GM12878 (cell line): Measurements from ENCODE around the gene DET1. TPM values are rescaled to one million over a fixed set of nuclear protein-coding genes. Genes with fewer than 3 reads are reported as not detected.

Experiments
- ATAC-seq: fragments of 200-7000 bp; cut with Tn5 transposase; 3 replicates; pipeline ENCODE4 v1.9.1; 2020; ENCODE audit warnings: mild to moderate bottlenecking, moderate library complexity
- BruUV-seq: library from RNA; stranded (reverse); fragments of 400-500 nt; replicated peaks from 2 replicates; lab custom pipeline; 2021; lab: Mats Ljungman, UMichigan
- CTCF ChIA-PET: fragments of 300-600 bp; sonication (Branson Sonifier 250); formaldehyde crosslinking; extraction: SDS; loops from one replicate; lab custom pipeline; 2021; ENCODE audit warnings: inconsistent platforms; lab: Yijun Ruan, JAX
- POLR2A ChIA-PET: fragments of 350-600 bp; formaldehyde crosslinking; extraction: SDS; loops from one replicate; lab custom pipeline; 2021; ENCODE audit warnings: inconsistent platforms; lab: Charles Lee
- RAD21 ChIA-PET: fragments of 300-600 bp; sonication (Branson Sonifier 250); formaldehyde crosslinking; loops from one replicate; lab custom pipeline; 2023; ENCODE audit warnings: antibody characterized with exemption; ENCODE audit not compliant: unreplicated experiment; lab: Charles Lee
- SMC1A ChIA-PET: fragments of 300-600 bp; sonication (Branson Sonifier 250); formaldehyde crosslinking; loops from one replicate; lab custom pipeline; 2023; ENCODE audit not compliant: unreplicated experiment, uncharacterized antibody; lab: Charles Lee
- DNase-seq: peaks from one replicate; pipeline ENCODE4 v3.0.0-alpha.2; 2011; ENCODE audit warnings: low read depth, low spot score
- FAIRE-seq: peaks from 3 replicates; lab custom pipeline; 2011; peaks lifted over from hg19 to GRCh38; lab: Jason Lieb, UNC
- H2AFZ ChIP-seq: 2 replicates; pipeline ENCODE4 v1.6.0; 2011; ENCODE audit warnings: low read depth, low read length, control low read depth; ENCODE audit not compliant: control insufficient read depth
- H3K27ac ChIP-seq: 2 replicates; pipeline ENCODE4 v1.5.1; 2011; ENCODE audit warnings: control low read depth; ENCODE audit not compliant: control insufficient read depth, insufficient read depth
- H3K27me3 ChIP-seq, 2 experiments: replicated peaks in 1 of 2; 2 replicates each; pipeline versions ENCODE4 v1.6.0 to v1.6.1; 2011; ENCODE audit warnings: low read length in 1 of 2; ENCODE audit not compliant: control insufficient read depth in 2 of 2, insufficient read depth in 2 of 2
- H3K36me3 ChIP-seq, 2 experiments: 2 replicates each; pipeline ENCODE4 v1.5.1; 2011; ENCODE audit warnings: low read length in 1 of 2; ENCODE audit not compliant: control insufficient read depth in 2 of 2, insufficient read depth in 2 of 2
- H3K4me1 ChIP-seq: 2 replicates; pipeline ENCODE4 v1.6.1; 2011; ENCODE audit warnings: mild to moderate bottlenecking, low read length, moderate library complexity, mixed read lengths; ENCODE audit not compliant: control insufficient read depth, insufficient read depth
- H3K4me2 ChIP-seq: 2 replicates; pipeline ENCODE4 v1.6.0; 2011; ENCODE audit warnings: control low read depth; ENCODE audit not compliant: control insufficient read depth, insufficient read depth
- H3K4me3 ChIP-seq: fragments of 200-600 bp; sonication (generic); 2 replicates; pipeline ENCODE4 v1.5.1; 2016
- H3K79me2 ChIP-seq: 2 replicates; pipeline ENCODE4 v1.6.0; 2011; ENCODE audit warnings: low read length; ENCODE audit not compliant: control insufficient read depth, insufficient read depth
- H3K9ac ChIP-seq: 2 replicates; pipeline ENCODE4 v1.8.0; 2011; ENCODE audit warnings: low read length, control low read depth, mixed read lengths; ENCODE audit not compliant: control insufficient read depth, insufficient read depth
- H3K9me3 ChIP-seq: replicated peaks from 3 replicates; pipeline ENCODE4 v1.5.1; 2011; ENCODE audit warnings: mild to moderate bottlenecking, low read length; ENCODE audit not compliant: control insufficient read depth, insufficient read depth
- H4K20me1 ChIP-seq: 2 replicates; pipeline ENCODE4 v1.6.0; 2011; ENCODE audit not compliant: control insufficient read depth, insufficient read depth
- CEBPB ChIP-seq, 2 experiments: fragments of 150-350 bp in 1 of 2; IDR thresholded peaks; 2 replicates each; pipeline ENCODE4 v1.6.1; 2012 to 2014; ENCODE audit warnings: low read depth in 2 of 2, low read length in 2 of 2, borderline replicate concordance in 1 of 2, inconsistent platforms in 1 of 2
- ESRRA ChIP-seq: IDR thresholded peaks from 2 replicates; pipeline ENCODE4 v1.6.1; 2012; ENCODE audit warnings: mild to moderate bottlenecking, low read length, improper control_type of control experiment
- GABPA ChIP-seq: IDR thresholded peaks from 2 replicates; pipeline ENCODE4 v1.6.1; 2014; ENCODE audit warnings: antibody characterized with exemption, low read depth, mild to moderate bottlenecking, inconsistent platforms
- MYC ChIP-seq: IDR thresholded peaks from 2 replicates; pipeline ENCODE4 v1.6.1; 2011; ENCODE audit warnings: mild to moderate bottlenecking, low read length, moderate library complexity, inconsistent platforms; ENCODE audit not compliant: insufficient read depth, insufficient replicate concordance, insufficient read length, severe bottlenecking
- NR2C2 ChIP-seq: IDR thresholded peaks from 2 replicates; pipeline ENCODE4 v1.6.1; 2011; ENCODE audit warnings: borderline replicate concordance, low read depth; ENCODE audit not compliant: control insufficient read depth, insufficient read length
- PAX8 ChIP-seq: fragments of 450-650 bp; IDR thresholded peaks from 2 replicates; pipeline ENCODE4 v1.6.1; 2017; ENCODE audit warnings: mild to moderate bottlenecking, moderate library complexity
- SMC3 ChIP-seq: IDR thresholded peaks from 2 replicates; pipeline ENCODE4 v1.6.1; 2011; ENCODE audit warnings: low read length, improper control_type of control experiment, borderline replicate concordance
- SREBF2 ChIP-seq: IDR thresholded peaks from 2 replicates; pipeline ENCODE4 v1.6.1; 2012; ENCODE audit warnings: mild to moderate bottlenecking, low read length
- TARDBP ChIP-seq: IDR thresholded peaks from 2 replicates; pipeline ENCODE4 v1.6.1; 2016; ENCODE audit warnings: borderline replicate concordance
- ZBTB33 ChIP-seq: fragments of 450-650 bp; IDR thresholded peaks from 2 replicates; pipeline ENCODE4 v1.6.1; 2017; ENCODE audit warnings: mild to moderate bottlenecking
- ZNF217 ChIP-seq: fragments of 450-650 bp; IDR thresholded peaks from 2 replicates; pipeline ENCODE4 v1.6.1; 2017; ENCODE audit warnings: antibody characterized with exemption, mild to moderate bottlenecking
- ZNF24 ChIP-seq: fragments of 450-650 bp; IDR thresholded peaks from 2 replicates; pipeline ENCODE4 v1.6.1; 2017; ENCODE audit warnings: antibody characterized with exemption, mild to moderate bottlenecking
- ZNF384 ChIP-seq: IDR thresholded peaks from 2 replicates; pipeline ENCODE4 v1.6.1; 2012; ENCODE audit warnings: low read depth, mild to moderate bottlenecking, low read length, improper control_type of control experiment, borderline replicate concordance
- ZNF592 ChIP-seq: fragments of 450-650 bp; IDR thresholded peaks from 2 replicates; pipeline ENCODE4 v1.6.1; 2017; ENCODE audit warnings: mild to moderate bottlenecking, moderate library complexity
- WGBS: methylation state at CpG from one replicate; pipeline ENCODE4 v1.1.6; 2016; ENCODE audit warnings: low lambda C conversion rate; ENCODE audit not compliant: insufficient replicate concordance, insufficient coverage; ENCODE audit errors: missing lambda C conversion rate; 5-methylcytosine and 5-hydroxymethylcytosine counted together
- in situ Hi-C: fragments of 300-500 bp; cut with MboI; formaldehyde crosslinking; loops from 9 replicates; pipeline ENCODE4 v1.14.3; 2018; ENCODE audit warnings: mixed read lengths
- intact Hi-C: fragments of 100-400 bp; cut with micrococcal nuclease; formaldehyde crosslinking; loops from one replicate; pipeline ENCODE4 v1.14.2; 2022; ENCODE audit not compliant: unreplicated experiment
- polyA plus RNA-seq, 11 experiments: library from polyadenylated mRNA; depleted of rRNA in 4 of 11; unstranded in 6 of 11; stranded (reverse) in 5 of 11; fragments of >200 nt; fragmentation: Nextera tagmentation in 4 of 11; fragmentation: Illumina TruSeq in 1 of 11; extraction: Ambion mirVana in 4 of 11; extraction: Trizol in 1 of 11; gene quantifications; 1 replicate in 1 of 11; 2 replicates in 10 of 11; pipeline versions ENCODE4 v1.2.1 to v1.2.3, GENCODE V29; 2011 to 2016; ENCODE audit warnings: inconsistent platforms in 2 of 11, missing spikeins in 2 of 11, low read depth in 1 of 11
- total RNA-seq, 4 experiments: library from RNA; depleted of rRNA in 3 of 4; stranded (reverse); fragments of >200 nt in 3 of 4; fragmentation: Illumina TruSeq in 1 of 4; extraction: Trizol in 1 of 4; gene quantifications; 2 replicates each; pipeline versions ENCODE4 v1.2.1 to v1.2.3, GENCODE V29; 2013 to 2021

DET1 gene
- total and polyA plus RNA-seq, 10 of the 15 experiments (the other 5 are each of a cell fraction or from before 2014, with no cell fraction given): 0.16 to 2.7 (median 1.4) TPM

DNA sequence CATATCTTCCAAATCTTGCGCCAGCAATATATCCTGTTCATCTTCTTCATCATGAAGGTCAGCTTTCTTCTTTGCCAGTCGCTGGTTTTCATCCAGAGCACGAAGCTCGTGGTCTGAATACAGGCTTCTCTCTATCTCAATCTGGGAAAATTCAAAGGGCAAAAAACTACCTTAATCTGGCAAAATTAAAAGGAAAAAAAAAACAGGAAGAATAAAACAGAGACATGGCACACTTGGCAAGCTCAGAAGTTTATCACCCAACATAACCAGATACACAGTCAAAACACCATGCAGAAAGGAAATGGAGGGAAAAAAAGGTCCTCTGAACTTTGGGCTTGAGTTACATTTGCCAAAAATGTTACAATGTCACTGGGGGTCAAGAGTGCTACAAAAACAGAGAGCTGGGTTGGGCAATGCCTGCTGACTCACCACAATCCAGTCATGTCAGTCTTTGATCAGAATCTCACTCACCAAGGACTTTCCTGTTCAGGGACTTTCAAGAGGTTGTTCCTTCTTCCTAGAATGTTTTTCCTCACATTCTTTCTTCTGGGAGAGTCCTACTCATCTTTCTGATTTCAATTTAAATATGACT is 80.8 kb downstream of the DET1 start (continued):
- TF ChIP-seq SREBF2 (no peak), ZNF217 (no peak), PAX8 (no peak), ESRRA (no peak), CEBPB (IDR thresholded peaks at IDR 0.05; ENCODE audit: borderline replicate concordance in 1 of 2, low read depth in 2 of 2, low read length in 2 of 2) (no peak), GABPA (no peak)

GRCh38 chr15:88463870-88464532 is 82.5 kb downstream of the DET1 start:
- SMC1A ChIA-PET: interaction anchor here (0.9 kb wide), 1 partner anchor 8 kb away, joined by 3 read pairs; no protein-coding TSS in a partner anchor
- Histone ChIP-seq H3K79me2 (peaks cover 31% of the 10 kb centered on the region), H2AFZ (no peak overlapping the region), H3K4me2 (no peak overlapping the region), H3K4me1 (peaks cover 3% of the 10 kb centered on the region; the same call in 1 of the 2 replicates), H3K27me3 (no peaks in the 10 kb centered on the region), H4K20me1 (no peaks in the 10 kb centered on the region), H3K9ac (no peak overlapping the region), H3K36me3 (peaks cover 10 to 20% of the 10 kb centered on the region in 2 experiments), H3K4me3 (no peak overlapping the region), H3K27ac (no peak overlapping the region), H3K9me3 (no peaks in the 10 kb centered on the region)
- BruUV-seq: no TSS peak
- FAIRE-seq: no peak
- RAD21 ChIA-PET: no interaction called here
- intact Hi-C loops: no loop called here
- POLR2A ChIA-PET: no interaction called here
- WGBS: 44% methylated on average over 2 of the region's 2 CpGs
- DNase-seq: no peak
- CTCF ChIA-PET: interaction anchor here (1.2 to 4.1 kb wide), 3 partner anchors 8 to 13 kb away, joined by 3 to 24 read pairs (median 5); no protein-coding TSS in a partner anchor
- in situ Hi-C loops: no loop called here
- TF ChIP-seq TARDBP: no peak
- no peak for TF ChIP-seq NR2C2
- no peak for TF ChIP-seq ZBTB33
- no peak for TF ChIP-seq ZNF384
- TF ChIP-seq ZNF592: no peak
- no peak for TF ChIP-seq SMC3
- TF ChIP-seq MYC: no peak
- TF ChIP-seq ZNF24: no peak
- no peak for ATAC-seq
